Ovary (tissue), 9 donors: ENCODE results near the gene ACTL6A. TPM values are rescaled to one million over a fixed set of nuclear protein-coding genes. Genes with fewer than 3 reads are reported as not detected.

ENCODE experiments used
- DNase-seq, 5 donors: peaks; one replicate each; pipeline ENCODE4 v3.0.0-alpha.2; 2019 to 2020
- H3K27ac ChIP-seq, 2 donors: fragments of 200-600 bp; one replicate each; pipeline versions ENCODE4 v1.5.1 to v1.8.0; 2019 to 2022
- H3K27me3 ChIP-seq: fragments of 200-600 bp; one replicate; pipeline ENCODE4 v1.8.0; 2022
- H3K36me3 ChIP-seq: fragments of 200-600 bp; sonication (generic); one replicate; pipeline ENCODE4 v1.5.1; 2019
- H3K4me1 ChIP-seq: one replicate; pipeline ENCODE4 v1.8.1; 2013; ENCODE audit warnings: mild to moderate bottlenecking, moderate library complexity; ENCODE audit not compliant: insufficient read depth
- H3K4me3 ChIP-seq: fragments of 200-600 bp; sonication (generic); one replicate; pipeline ENCODE4 v1.5.1; 2017
- H3K9me3 ChIP-seq, 2 donors: fragments of 200-600 bp in 1 of 2; sonication (generic) in 1 of 2; one replicate each; pipeline versions ENCODE4 v1.5.1 to v1.8.1; 2013 to 2019; ENCODE audit warnings: mild to moderate bottlenecking in 1 of 2, moderate library complexity in 1 of 2
- CTCF ChIP-seq, 3 donors: fragments of 450-650 bp in 2 of 3; fragments of 200-600 bp in 1 of 3; IDR thresholded peaks; one replicate each; pipeline versions ENCODE4 v1.5.1 to v1.8.0; 2016 to 2022; ENCODE audit warnings: antibody characterized with exemption in 3 of 3, mild to moderate bottlenecking in 1 of 3
- EP300 ChIP-seq: sonication (generic); formaldehyde crosslinking; IDR thresholded peaks from one replicate; pipeline ENCODE4 v1.6.1; 2017; ENCODE audit warnings: antibody characterized with exemption
- POLR2A ChIP-seq: fragments of 450-650 bp; IDR thresholded peaks from one replicate; pipeline ENCODE4 v1.6.1; 2017; ENCODE audit warnings: antibody characterized with exemption, mild to moderate bottlenecking, moderate library complexity
- WGBS, 3 donors: extraction: QIAGEN DNeasy Blood & Tissue Kit in 1 of 3; methylation state at CpG; one replicate each; pipeline versions ENCODE4 v1.1.5 to v1.1.7; 2013 to 2017; 5-methylcytosine and 5-hydroxymethylcytosine counted together
- intact Hi-C, 4 donors: fragments of 100-400 bp; cut with DNase I; formaldehyde crosslinking; loops; one replicate each; pipeline versions ENCODE4 v1.11.0 to v1.15.1; 2022 to 2023
- polyA plus RNA-seq, 2 donors: library from polyadenylated mRNA; stranded (reverse); fragments of 200-250 nt in 1 of 2; fragments of 350-450 nt in 1 of 2; fragmentation: Illumina TruSeq in 1 of 2; extraction: RNeasy Lipid Tissue Mini Kit (QIAGEN cat#74804) in 1 of 2; gene quantifications; one replicate each; pipeline ENCODE4 v1.2.3, GENCODE V29; 2013 to 2014
- total RNA-seq, 7 donors: library from RNA; depleted of rRNA in 2 of 7; stranded (reverse); fragments of >200 nt in 2 of 7; fragmentation: NEBNext Ultra II Directional in 3 of 7; extraction: Animal tissue kit (Norgen Biotek cat#: 25700) in 3 of 7; gene quantifications; one replicate each; pipeline versions ENCODE4 v1.1.0 to v1.2.4, GENCODE V29; 2016 to 2023
- donor health status: DM: no; HTN: no; CAD: no; lungs with moderate emphysema.
- donor health status: DM: no; HTN: no; CAD: no.
- donor health status: Bipolar disorder and iron deficiency.
- donor health status: DM: yes; HTN: yes; CAD: no.
- donor health status: DM: no; HTN: no; CAD: no.
- donor health status: DM: yes; HTN: yes; CAD: no.

Gene ACTL6A
- total and polyA plus RNA-seq, 9 donors = 34.6 to 53.0 (median 42.1) TPM

GRCh38 chr3:179603831-179604230 lies 41.1 kb downstream of the ACTL6A start:
- Histone ChIP-seq H3K27ac (peak overlapping the region in 1 of 2 donors; percentile 71), H3K4me1 (no peaks in the 10 kb centered on the region), H3K4me3 (peak overlapping the region; percentile 70), H3K9me3 (no peaks in the 10 kb centered on the region), H3K36me3 (no peaks in the 10 kb centered on the region), H3K27me3 (no peaks in the 10 kb centered on the region)
- intact Hi-C loops = no loop called here
- TF ChIP-seq POLR2A = no peak
- 1% methylated on average over 3 of the region's 3 CpGs for WGBS, 3 donors
- no peak for DNase-seq

- no peaks in the 10 kb centered on the region for H3K9me3 ChIP-seq
- H3K36me3 ChIP-seq = no peaks in the 10 kb centered on the region
- no peaks in the 10 kb centered on the region for H3K27me3 ChIP-seq
- TF ChIP-seq EP300 = no peak
- TF ChIP-seq POLR2A = peak; percentile 75
- no peak for TF ChIP-seq CTCF (IDR thresholded peaks at IDR 0.05)
- intact Hi-C loops = loop anchor here in 1 of 4 donors (5.0 kb wide), 1 partner anchor 53 kb away; no protein-coding TSS in a partner anchor
- WGBS, 3 donors = 0 to 1% (median 1%) methylated on average over 45 of the region's 45 CpGs
- H3K4me3 ChIP-seq = peak within 1 kb of the TSS; percentile 70
- DNase-seq = peak; percentile 92 to 95 (median 93)
- no peaks in the 10 kb centered on the region for H3K4me1 ChIP-seq
- H3K27ac ChIP-seq = peak within 1 kb of the TSS; percentile 64 to 71
Measured at GRCh38 chr3:179604321-179605078, 41.8 kb downstream of the ACTL6A start, which contains the start of the genes MRPL47 and NDUFB5. Gene MRPL47, minus strand, starts transcription at chr3:179604638. Its CDS starts 14 bp downstream, at chr3:179604624. Gene NDUFB5, plus strand, starts transcription at chr3:179604794. Its CDS starts 22 bp downstream, at chr3:179604816.

GRCh38 chr3:179606534-179607085 lies 43.9 kb downstream of the ACTL6A start:
- H3K4me3 ChIP-seq = no peak overlapping the region
- no peak overlapping the region for H3K27ac ChIP-seq
- H3K4me1 ChIP-seq = no peaks in the 10 kb centered on the region
- TF ChIP-seq CTCF (IDR thresholded peaks at IDR 0.05) (no peak), EP300 (no peak), POLR2A (no peak)
- H3K27me3 ChIP-seq = no peaks in the 10 kb centered on the region
- H3K9me3 ChIP-seq = no peaks in the 10 kb centered on the region
- no peaks in the 10 kb centered on the region for H3K36me3 ChIP-seq
- no peak for DNase-seq
- intact Hi-C loops = loop anchor here in 1 of 4 donors (5.0 kb wide), 1 partner anchor 51 kb away; no protein-coding TSS in a partner anchor
- 88 to 95% (median 92%) methylated on average over 4 of the region's 4 CpGs for WGBS, 3 donors

GRCh38 chr3:179608931-179609720 lies 46.4 kb downstream of the ACTL6A start:
- H3K36me3 ChIP-seq = no peaks in the 10 kb centered on the region
- intact Hi-C loops = loop anchor here in 1 of 4 donors (5.0 kb wide), 1 partner anchor 48 kb away; no protein-coding TSS in a partner anchor
- WGBS, 3 donors = 76 to 84% (median 82%) methylated on average over 6 of the region's 6 CpGs

More at GRCh38 chr3:179608931-179609720, 46.4 kb downstream of the ACTL6A start:
- no peak for DNase-seq
- no peaks in the 10 kb centered on the region for H3K27me3 ChIP-seq
- no peak overlapping the region for H3K4me3 ChIP-seq
- H3K27ac ChIP-seq = no peak overlapping the region
- H3K9me3 ChIP-seq = no peaks in the 10 kb centered on the region
- no peaks in the 10 kb centered on the region for H3K4me1 ChIP-seq
- TF ChIP-seq POLR2A (no peak), EP300 (no peak), CTCF (IDR thresholded peaks at IDR 0.05) (no peak)
